Measurements from ENCODE around the gene NPB. TPM values are rescaled to one million over a fixed set of nuclear protein-coding genes. Genes with fewer than 3 reads are reported as not detected.

Gene NPB
- polyA plus RNA-seq, 3 donors: 0.71 to 1.2 (median 0.76) TPM

GRCh38 chr17:81934098-81934757 lies 32.2 kb downstream of the NPB start:
- DNase-seq: no peak

GRCh38 chr17:81934850-81935708 lies 33.0 kb downstream of the NPB start:
- DNase-seq: no peak

- no peak for DNase-seq
Observed at GRCh38 chr17:81935709-81936084, 33.7 kb downstream of the NPB start.

- DNase-seq: no peak
Observed at GRCh38 chr17:81939218-81939617, 37.2 kb downstream of the NPB start.

- DNase-seq: no peak
Observed at GRCh38 chr17:81939881-81940385, 37.9 kb downstream of the NPB start.

GRCh38 chr17:81940538-81941483 lies 38.8 kb downstream of the NPB start:
- DNase-seq: no peak

GRCh38 chr17:81941484-81942166 lies 39.6 kb downstream of the NPB start:
- no peak for DNase-seq

- DNase-seq: no peak
Observed at GRCh38 chr17:81942167-81942553, 40.1 kb downstream of the NPB start.

GRCh38 chr17:81944858-81945257 lies 42.8 kb downstream of the NPB start:
- DNase-seq: no peak

- DNase-seq: no peak
Observed at GRCh38 chr17:81947189-81947588, 45.2 kb downstream of the NPB start, which contains the start of gene MYADML2. Gene MYADML2, minus strand, starts transcription at chr17:81947233. Its CDS starts 5,492 bp downstream, at chr17:81941741.

- no peak for DNase-seq
Observed at GRCh38 chr17:81948635-81949378, 46.8 kb downstream of the NPB start.

GRCh38 chr17:81950501-81950900 lies 48.5 kb downstream of the NPB start:
- no peak for DNase-seq

GRCh38 chr17:81951785-81952684 lies 50.0 kb downstream of the NPB start:
- no peak for DNase-seq

Other genes with a start within 250 kb of the NPB start
- gene PDE6G, start 245.7 kb upstream of the NPB start, polyA plus RNA-seq (ENCODE audit: insufficient read length in 3 of 3): 10 to 100 TPM; 11.2 to 13.4 (median 11.8) TPM
- gene OXLD1, start 235.6 kb upstream of the NPB start, polyA plus RNA-seq (ENCODE audit: insufficient read length in 3 of 3): 10 to 100 TPM; 18.9 to 24.0 (median 22.3) TPM
- 10 to 100 TPM; 16.8 to 21.9 (median 17.5) TPM for gene CCDC137, start 235.5 kb upstream of the NPB start, polyA plus RNA-seq (ENCODE audit: insufficient read length in 3 of 3)
- 10 to 100 TPM; 41.8 to 49.7 (median 47.0) TPM for gene ARL16, start 218.4 kb upstream of the NPB start, polyA plus RNA-seq (ENCODE audit: insufficient read length in 3 of 3)
- 100 to 1,000 TPM in 1 of 3 donors, 10 to 100 TPM in 2; 95.1 to 111 (median 96.5) TPM for gene HGS, start 218.2 kb upstream of the NPB start, polyA plus RNA-seq (ENCODE audit: insufficient read length in 3 of 3)
- 10 to 100 TPM; 47.5 to 67.4 (median 59.2) TPM for gene MRPL12, start 198.9 kb upstream of the NPB start, polyA plus RNA-seq (ENCODE audit: insufficient read length in 3 of 3)
- 10 to 100 TPM; 18.9 to 22.4 (median 22.3) TPM for gene SLC25A10, start 190.0 kb upstream of the NPB start, polyA plus RNA-seq (ENCODE audit: insufficient read length in 3 of 3)
- gene GCGR, start 98.1 kb upstream of the NPB start, polyA plus RNA-seq (ENCODE audit: insufficient read length in 3 of 3): 10 to 100 TPM; 11.1 to 14.0 (median 12.1) TPM
- gene MCRIP1, start 68.9 kb upstream of the NPB start, polyA plus RNA-seq (ENCODE audit: insufficient read length in 3 of 3): 100 to 1,000 TPM; 102 to 124 (median 122) TPM
- gene PPP1R27, start 67.2 kb upstream of the NPB start, polyA plus RNA-seq (ENCODE audit: insufficient read length in 3 of 3): under 1 TPM in 2 of 3 donors, not detected in 1; 0.14 to 0.44 TPM
- gene P4HB, start 41.7 kb upstream of the NPB start, polyA plus RNA-seq (ENCODE audit: insufficient read length in 3 of 3): 100 to 1,000 TPM; 415 to 451 (median 445) TPM
- 100 to 1,000 TPM; 171 to 228 (median 216) TPM for gene ARHGDIA, start 30.9 kb upstream of the NPB start, polyA plus RNA-seq (ENCODE audit: insufficient read length in 3 of 3)
- 10 to 100 TPM; 63.3 to 93.8 (median 83.9) TPM for gene ALYREF, start 10.7 kb upstream of the NPB start, polyA plus RNA-seq (ENCODE audit: insufficient read length in 3 of 3)
- 100 to 1,000 TPM in 2 of 3 donors, 10 to 100 TPM in 1; 87.9 to 118 (median 117) TPM for gene ANAPC11, start 10.5 kb upstream of the NPB start, polyA plus RNA-seq (ENCODE audit: insufficient read length in 3 of 3)
- 10 to 100 TPM; 49.6 to 55.1 (median 52.9) TPM for gene PCYT2, start 9.2 kb downstream of the NPB start, polyA plus RNA-seq (ENCODE audit: insufficient read length in 3 of 3)
- gene SIRT7, start 15.9 kb downstream of the NPB start, polyA plus RNA-seq (ENCODE audit: insufficient read length in 3 of 3): 10 to 100 TPM; 14.0 to 21.3 (median 20.6) TPM
- gene MAFG, start 25.5 kb downstream of the NPB start, polyA plus RNA-seq (ENCODE audit: insufficient read length in 3 of 3): 10 to 100 TPM; 12.9 to 14.9 (median 13.1) TPM
- gene PYCR1, start 35.1 kb downstream of the NPB start, polyA plus RNA-seq (ENCODE audit: insufficient read length in 3 of 3): 10 to 100 TPM; 26.8 to 38.2 (median 31.9) TPM
- gene MYADML2, start 45.0 kb downstream of the NPB start, polyA plus RNA-seq (ENCODE audit: insufficient read length in 3 of 3): under 1 TPM; 0.17 to 0.36 (median 0.24) TPM
- 1 to 10 TPM; 2.1 to 4.3 (median 2.4) TPM for gene NOTUM, start 58.9 kb downstream of the NPB start, polyA plus RNA-seq (ENCODE audit: insufficient read length in 3 of 3)
- 10 to 100 TPM; 37.2 to 40.1 (median 37.4) TPM for gene ASPSCR1, start 75.4 kb downstream of the NPB start, polyA plus RNA-seq (ENCODE audit: insufficient read length in 3 of 3)
- gene CENPX, start 120.6 kb downstream of the NPB start, polyA plus RNA-seq (ENCODE audit: insufficient read length in 3 of 3): 10 to 100 TPM; 38.7 to 51.4 (median 48.5) TPM
- 10 to 100 TPM; 15.8 to 18.1 (median 16.6) TPM for gene LRRC45, start 121.1 kb downstream of the NPB start, polyA plus RNA-seq (ENCODE audit: insufficient read length in 3 of 3)
- gene RAC3, start 129.4 kb downstream of the NPB start, polyA plus RNA-seq (ENCODE audit: insufficient read length in 3 of 3): 10 to 100 TPM; 13.4 to 17.1 (median 14.6) TPM
- 100 to 1,000 TPM in 2 of 3 donors, 10 to 100 TPM in 1; 98.3 to 138 (median 102) TPM for gene DCXR, start 135.5 kb downstream of the NPB start, polyA plus RNA-seq (ENCODE audit: insufficient read length in 3 of 3)
- 10 to 100 TPM; 49.4 to 56.6 (median 54.8) TPM for gene RFNG, start 149.6 kb downstream of the NPB start, polyA plus RNA-seq (ENCODE audit: insufficient read length in 3 of 3)
- 100 to 1,000 TPM; 127 to 149 (median 140) TPM for gene GPS1, start 149.7 kb downstream of the NPB start, polyA plus RNA-seq (ENCODE audit: insufficient read length in 3 of 3)
- gene DUS1L, start 163.6 kb downstream of the NPB start, polyA plus RNA-seq (ENCODE audit: insufficient read length in 3 of 3): 10 to 100 TPM; 76.8 to 96.3 (median 90.9) TPM
- 10 to 100 TPM; 41.4 to 56.7 (median 50.1) TPM for gene FASN, start 196.0 kb downstream of the NPB start, polyA plus RNA-seq (ENCODE audit: insufficient read length in 3 of 3)

All from renal pelvis (tissue), 4 donors.